Rectal smooth muscle tissue (tissue), 1 donor: ENCODE data around the gene MARCHF3.

ENCODE experiments used
- H3K27ac ChIP-seq: one replicate; pipeline ENCODE4 v1.7.0; 2013; ENCODE audit warnings: low read depth, low read length, inconsistent platforms
- H3K27me3 ChIP-seq: one replicate; pipeline ENCODE4 v1.7.0; 2013; ENCODE audit warnings: low read length; ENCODE audit not compliant: control insufficient read depth, insufficient read depth
- H3K36me3 ChIP-seq: one replicate; pipeline ENCODE4 v1.7.0; 2013; ENCODE audit warnings: low read length; ENCODE audit not compliant: control insufficient read depth, insufficient read depth
- H3K4me1 ChIP-seq: one replicate; pipeline ENCODE4 v1.7.0; 2013; ENCODE audit warnings: low read length; ENCODE audit not compliant: control insufficient read depth, insufficient read depth
- H3K4me3 ChIP-seq: one replicate; pipeline ENCODE4 v1.7.0; 2013; ENCODE audit warnings: low read length
- H3K9ac ChIP-seq: one replicate; pipeline ENCODE4 v1.7.0; 2013; ENCODE audit warnings: low read length

Gene MARCHF3, protein sequence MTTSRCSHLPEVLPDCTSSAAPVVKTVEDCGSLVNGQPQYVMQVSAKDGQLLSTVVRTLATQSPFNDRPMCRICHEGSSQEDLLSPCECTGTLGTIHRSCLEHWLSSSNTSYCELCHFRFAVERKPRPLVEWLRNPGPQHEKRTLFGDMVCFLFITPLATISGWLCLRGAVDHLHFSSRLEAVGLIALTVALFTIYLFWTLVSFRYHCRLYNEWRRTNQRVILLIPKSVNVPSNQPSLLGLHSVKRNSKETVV

GRCh38 chr5:127030259-127031146 lies at the start of gene MARCHF3:
Gene MARCHF3, minus strand, starts transcription at chr5:127030558. Its CDS starts 112,387 bp downstream, at chr5:126918171.
- peak within 1 kb of the TSS; percentile 59 for H3K9ac ChIP-seq
- peak within 1 kb of the TSS; percentile 59 for H3K27ac ChIP-seq
- no peaks in the 10 kb centered on the region for H3K27me3 ChIP-seq
- H3K4me3 ChIP-seq = peak within 1 kb of the TSS; percentile 77
- peaks cover 6% of the 10 kb centered on the region for H3K4me1 ChIP-seq
- no peaks in the 10 kb centered on the region for H3K36me3 ChIP-seq

DNA sequence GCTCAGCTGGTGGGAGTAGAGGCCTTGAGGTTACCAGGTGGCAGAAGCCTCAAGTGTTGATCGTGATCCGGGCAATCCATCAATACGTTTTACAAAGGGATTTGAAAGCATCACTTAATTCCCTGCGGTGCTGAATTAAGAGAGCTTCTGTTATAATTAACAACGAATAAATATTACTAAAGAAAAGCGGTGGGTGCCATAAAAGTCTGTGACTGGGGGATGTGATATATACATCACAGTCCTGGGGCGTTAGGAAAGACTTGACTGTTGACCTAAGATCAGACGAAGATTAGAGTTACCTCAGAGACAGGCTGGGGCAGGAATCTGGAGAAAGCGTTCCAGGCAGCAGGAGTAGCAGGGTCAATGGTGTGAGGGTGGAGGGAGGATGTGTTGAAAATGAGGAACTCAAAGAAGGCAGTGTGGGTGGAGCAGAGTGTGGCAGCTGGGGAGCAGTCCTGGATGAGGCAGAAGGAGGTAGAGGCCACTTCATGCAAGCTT lies 49.7 kb upstream of the MARCHF3 start:
- H3K27ac ChIP-seq = no peak overlapping the region
- no peak overlapping the region for H3K9ac ChIP-seq
- H3K4me1 ChIP-seq = no peaks in the 10 kb centered on the region
- no peak overlapping the region for H3K4me3 ChIP-seq
- no peaks in the 10 kb centered on the region for H3K27me3 ChIP-seq
- H3K36me3 ChIP-seq = no peaks in the 10 kb centered on the region

DNA sequence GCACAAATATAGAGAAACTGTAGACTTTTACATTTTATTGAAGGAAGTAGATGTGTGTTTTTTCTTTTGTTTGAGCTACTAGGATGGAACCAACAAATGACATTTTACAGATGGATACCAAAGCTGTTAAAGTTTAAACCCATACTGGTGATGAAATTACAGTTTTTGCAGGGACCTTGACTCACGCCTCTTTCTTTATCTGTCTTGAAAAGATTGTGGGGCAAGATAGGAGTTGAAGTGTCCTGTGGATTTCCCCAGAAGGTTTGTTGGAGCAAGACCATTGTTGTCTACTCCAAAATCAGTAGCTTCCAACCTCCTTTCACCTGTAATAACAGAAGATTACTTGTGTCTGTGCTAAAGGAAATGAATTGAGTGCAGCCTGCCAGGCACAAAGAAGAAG lies 47.0 kb upstream of the MARCHF3 start:
- Histone ChIP-seq H3K27ac (no peak overlapping the region), H3K9ac (no peak overlapping the region), H3K4me1 (no peaks in the 10 kb centered on the region), H3K27me3 (no peaks in the 10 kb centered on the region), H3K4me3 (no peak overlapping the region), H3K36me3 (no peaks in the 10 kb centered on the region)

GRCh38 chr5:127076315-127077129 lies 46.2 kb upstream of the MARCHF3 start:
- H3K27ac ChIP-seq = no peak overlapping the region
- H3K4me1 ChIP-seq = no peaks in the 10 kb centered on the region
- no peak overlapping the region for H3K4me3 ChIP-seq
- H3K9ac ChIP-seq = no peak overlapping the region
- H3K27me3 ChIP-seq = no peaks in the 10 kb centered on the region
- no peaks in the 10 kb centered on the region for H3K36me3 ChIP-seq

DNA sequence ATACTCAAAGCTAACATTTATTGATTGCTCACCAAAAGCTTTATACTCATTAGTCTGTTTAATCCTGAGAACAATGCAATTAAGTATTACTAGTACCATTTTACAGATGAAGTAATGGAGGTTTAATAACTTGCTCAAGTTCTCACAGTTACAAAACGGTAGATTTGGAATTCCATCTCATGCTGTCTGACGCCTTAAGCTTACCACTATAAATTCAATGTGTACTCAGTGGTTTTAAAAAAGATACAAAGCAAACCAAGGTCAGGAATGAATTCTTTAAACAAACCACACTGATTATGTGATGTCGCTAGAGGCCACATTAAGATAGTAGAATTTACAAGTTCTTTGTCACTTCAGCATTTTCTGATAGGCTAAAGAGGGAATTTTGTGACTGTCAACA lies 44.1 kb upstream of the MARCHF3 start:
- Histone ChIP-seq H3K4me1 (no peaks in the 10 kb centered on the region), H3K9ac (no peak overlapping the region), H3K36me3 (no peaks in the 10 kb centered on the region), H3K27me3 (no peaks in the 10 kb centered on the region), H3K4me3 (no peak overlapping the region), H3K27ac (no peak overlapping the region)

DNA sequence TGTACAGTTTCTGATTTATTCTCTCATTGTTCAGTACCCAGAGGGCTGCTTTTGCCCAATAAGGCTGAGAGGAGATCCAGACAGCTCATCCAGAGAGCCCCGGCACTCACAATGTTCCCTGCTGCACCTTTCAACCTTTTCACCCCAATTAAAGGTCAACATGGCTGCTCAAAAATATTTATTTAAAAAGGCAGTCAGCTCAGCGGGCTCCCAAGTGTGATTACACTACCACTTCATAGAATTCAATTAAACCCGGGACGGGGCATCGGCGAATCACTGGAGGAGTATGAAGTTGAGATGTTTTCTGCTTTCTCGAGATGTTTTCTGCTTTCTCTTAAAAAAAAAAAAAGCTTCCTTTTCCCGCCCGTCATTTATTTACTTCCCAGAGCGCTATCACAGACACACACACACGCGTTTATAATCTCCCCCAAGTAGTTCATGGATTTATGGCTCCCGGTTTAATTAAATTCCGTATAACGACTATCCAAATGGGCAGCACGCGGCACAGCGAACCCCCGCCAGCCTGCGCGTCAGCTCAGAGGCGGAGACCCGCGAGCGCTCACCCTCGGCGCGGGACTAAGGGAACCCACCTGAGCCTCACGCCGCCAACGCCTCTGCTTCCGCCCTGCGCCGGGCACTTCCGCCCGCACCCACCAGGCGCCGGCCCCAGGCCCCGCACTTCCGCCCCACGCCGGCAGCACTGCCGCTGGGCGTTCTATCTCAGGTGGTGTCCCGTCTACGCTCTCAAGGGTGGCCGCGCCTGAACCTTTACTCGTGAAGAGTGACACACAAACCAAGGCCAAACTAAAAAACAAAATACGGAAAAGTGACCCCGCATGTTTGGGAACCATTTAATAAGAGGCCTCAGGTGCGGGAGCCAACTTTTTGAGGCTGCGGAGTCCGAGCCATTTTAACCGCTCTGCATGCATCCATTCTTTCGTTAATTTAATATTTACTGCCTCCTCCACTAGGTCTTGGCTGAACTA lies 42.8 kb upstream of the MARCHF3 start, which contains the start of gene C5orf63:
C5orf63 (minus strand) TSS at position 642 of the 986 bp plus-strand sequence. CDS start 14,507 bp downstream, outside the sequence.
- Histone ChIP-seq H3K9ac (no peak within 1 kb of the TSS), H3K4me1 (no peaks in the 10 kb centered on the region), H3K36me3 (no peaks in the 10 kb centered on the region), H3K27me3 (no peaks in the 10 kb centered on the region), H3K27ac (peak within 1 kb of the TSS; percentile 21), H3K4me3 (peak within 1 kb of the TSS; percentile 80)

DNA sequence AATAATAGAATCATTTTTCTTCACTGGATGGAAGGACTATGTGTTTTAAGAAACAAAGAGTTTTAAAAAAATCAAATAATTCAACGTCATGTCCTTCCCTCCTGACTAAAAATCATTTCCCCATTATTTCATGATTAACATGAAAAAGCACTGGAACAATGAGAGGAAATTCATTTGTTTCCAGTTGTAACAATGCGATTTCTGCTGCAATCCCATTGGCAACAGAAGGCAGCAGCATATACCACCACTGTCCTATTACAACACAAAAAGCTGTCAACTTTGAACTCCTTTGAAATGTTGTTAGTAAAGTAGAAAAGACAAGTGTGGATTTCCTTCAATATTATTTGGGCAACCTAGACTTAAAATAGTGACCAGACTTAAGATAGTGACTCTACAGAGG lies 39.9 kb upstream of the MARCHF3 start:
- no peaks in the 10 kb centered on the region for H3K36me3 ChIP-seq
- H3K4me3 ChIP-seq = no peak overlapping the region
- no peaks in the 10 kb centered on the region for H3K27me3 ChIP-seq
- H3K27ac ChIP-seq = no peak overlapping the region
- H3K4me1 ChIP-seq = no peaks in the 10 kb centered on the region
- H3K9ac ChIP-seq = no peak overlapping the region

DNA sequence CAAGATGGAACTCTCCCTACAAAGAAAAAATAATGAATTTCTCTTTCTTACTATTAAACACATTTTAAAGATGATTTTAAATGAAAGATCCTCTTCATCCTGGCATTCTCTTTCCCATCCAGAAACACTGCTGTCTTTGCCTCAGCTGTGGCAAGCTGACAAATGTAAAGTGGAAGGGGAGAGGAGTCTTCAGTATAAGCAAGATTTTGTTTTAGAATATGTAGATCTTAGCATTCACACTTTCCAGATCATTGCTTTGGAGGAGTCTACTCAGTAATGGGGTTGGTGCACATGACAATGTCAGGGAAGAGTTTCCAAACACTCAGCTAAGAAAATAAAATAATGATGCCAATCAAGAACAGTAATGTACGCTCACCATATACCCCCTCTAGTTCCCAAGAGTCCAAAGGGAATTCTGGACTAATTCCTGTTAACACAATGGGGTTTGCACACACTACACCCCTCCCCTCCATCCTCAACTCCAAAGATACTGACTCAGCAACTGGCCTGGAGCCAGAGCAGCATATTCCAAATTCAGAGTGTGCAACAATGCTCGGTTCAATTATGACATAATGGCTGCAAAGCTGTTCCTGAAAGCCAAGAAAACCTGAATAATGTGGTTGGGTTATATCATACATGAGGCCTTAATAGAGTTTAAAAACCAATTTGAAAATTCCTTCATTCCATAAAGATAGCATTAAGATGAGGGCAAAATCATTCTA lies 38.3 kb upstream of the MARCHF3 start:
- H3K27ac ChIP-seq = no peak overlapping the region
- no peak overlapping the region for H3K4me3 ChIP-seq
- no peak overlapping the region for H3K9ac ChIP-seq
- H3K36me3 ChIP-seq = no peaks in the 10 kb centered on the region
- no peaks in the 10 kb centered on the region for H3K4me1 ChIP-seq
- no peaks in the 10 kb centered on the region for H3K27me3 ChIP-seq

- Histone ChIP-seq H3K36me3 (no peaks in the 10 kb centered on the region), H3K4me1 (no peaks in the 10 kb centered on the region), H3K4me3 (no peak overlapping the region), H3K9ac (no peak overlapping the region), H3K27me3 (no peaks in the 10 kb centered on the region), H3K27ac (no peak overlapping the region)
Measured at GRCh38 chr5:127066721-127067120, 36.4 kb upstream of the MARCHF3 start.

DNA sequence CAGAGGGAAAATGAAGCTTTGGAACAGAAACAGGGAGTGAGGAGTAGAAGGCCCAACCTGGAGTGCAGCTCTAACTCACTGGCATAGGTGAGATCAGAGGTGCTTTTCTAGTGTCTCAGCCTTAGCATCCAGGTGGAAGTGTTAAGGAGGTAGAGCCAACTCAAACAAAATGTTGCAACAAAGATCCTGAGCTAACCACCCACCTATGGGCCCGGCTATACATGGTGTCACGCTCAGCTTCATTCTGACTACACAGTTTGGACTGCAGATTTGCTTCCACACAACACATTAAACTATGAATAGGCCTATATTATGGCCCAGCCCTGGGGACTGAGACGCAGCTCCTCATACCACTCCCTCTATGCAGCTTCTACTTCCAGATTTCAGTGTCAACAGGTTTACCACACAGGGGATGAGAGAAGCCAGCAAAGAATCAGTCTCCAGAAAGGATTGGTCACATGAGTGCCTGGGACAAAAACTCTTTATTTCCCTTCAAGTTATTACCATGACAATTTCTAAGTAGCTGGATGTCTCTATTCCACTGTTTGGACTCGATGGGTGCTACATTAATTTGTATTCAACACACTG lies 34.0 kb upstream of the MARCHF3 start:
- no peaks in the 10 kb centered on the region for H3K36me3 ChIP-seq
- H3K4me1 ChIP-seq = no peaks in the 10 kb centered on the region
- no peak overlapping the region for H3K27ac ChIP-seq
- no peaks in the 10 kb centered on the region for H3K27me3 ChIP-seq
- H3K4me3 ChIP-seq = no peak overlapping the region
- H3K9ac ChIP-seq = no peak overlapping the region
